Measurements from ENCODE around the gene CKAP2. TPM values are rescaled to one million over a fixed set of nuclear protein-coding genes. Genes with fewer than 3 reads are reported as not detected.

CKAP2 gene
- polyA plus RNA-seq, 2 of the 4 experiments (the other 2 are of a cell fraction), result 24.5 to 30.5 TPM

DNA sequence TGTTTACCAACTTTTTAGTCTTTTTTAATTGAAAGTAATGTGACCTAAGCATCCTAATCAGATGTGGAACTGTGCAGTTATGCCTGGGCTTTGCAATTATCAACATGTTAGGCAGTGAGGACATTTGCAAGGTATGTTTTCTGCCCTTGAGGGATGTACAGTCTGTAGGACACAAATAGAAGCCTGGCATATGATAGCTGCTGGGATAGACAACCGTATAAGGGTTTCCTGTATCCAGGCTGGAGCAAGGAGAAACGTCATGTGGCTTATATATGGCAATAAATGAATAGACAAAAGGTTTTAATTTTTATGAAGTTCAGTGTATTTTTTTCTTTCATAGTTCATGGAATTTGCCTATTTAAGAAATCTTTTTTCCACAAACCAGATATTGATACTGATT, 2.8 kb upstream of the CKAP2 start:
- POLR2A ChIA-PET, result no interaction called here
- peaks cover 37% of the 10 kb centered on the region; the same call in 2 of the 3 replicates for H3K4me1 ChIP-seq
- 60% methylated on average over 2 of the region's 2 CpGs for WGBS (ENCODE audit: missing lambda C conversion rate)
- FAIRE-seq (no peak), DNase-seq (ENCODE audit: low read depth in 1 of 2, low spot score in 1 of 2) (no peak), ATAC-seq (no peak)
- no peak overlapping the region for H3K27ac ChIP-seq
- CTCF ChIA-PET, result interaction anchor here (7.0 kb wide), 1 partner anchor 112 kb away, joined by 115 read pairs; no protein-coding TSS in a partner anchor
- H3K4me3 ChIP-seq, result no peak overlapping the region
- no peak overlapping the region for H3K4me2 ChIP-seq
- no peaks in the 10 kb centered on the region for H3K9me3 ChIP-seq
- no peak for TF ChIP-seq FOSL2 (IDR thresholded peaks at IDR 0.05)
- TF ChIP-seq FOSL2 (CRISPR knock-in tag; IDR thresholded peaks at IDR 0.05), result no peak
- TF ChIP-seq SREBF2 (IDR thresholded peaks at IDR 0.05), result no peak

DNA sequence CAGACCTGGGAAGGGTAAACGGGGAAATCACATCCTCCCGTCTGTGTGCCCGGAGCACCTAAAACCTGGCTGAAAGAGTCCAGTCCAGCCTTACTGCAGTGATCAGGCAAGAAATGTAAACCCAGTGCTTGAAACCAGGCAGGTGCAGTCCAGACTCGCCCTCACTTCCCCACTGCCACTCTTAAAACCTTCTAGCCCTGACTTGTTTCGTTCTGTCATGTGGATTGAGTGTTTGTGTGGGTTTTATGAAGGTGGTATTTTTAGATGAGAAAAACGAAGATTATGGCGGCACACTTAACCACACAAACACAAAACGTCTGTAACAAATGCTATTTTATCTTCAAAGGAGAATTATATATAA, 839 bp upstream of the CKAP2 start:
- Histone ChIP-seq H3K27ac (peak overlapping the region; percentile 91 to 93), H3K4me2 (peak overlapping the region; percentile 82), H3K4me3 (peak overlapping the region; percentile 96), H3K9me3 (no peaks in the 10 kb centered on the region), H3K4me1 (peaks cover 30% of the 10 kb centered on the region; the same call in 2 of the 3 replicates)
- TF ChIP-seq CHD2 (IDR thresholded peaks at IDR 0.05; ENCODE audit: low read length, partially characterized antibody) (no peak), HOXA7 (CRISPR knock-in tag; IDR thresholded peaks at IDR 0.05) (no peak), GATA3 (IDR thresholded peaks at IDR 0.05; ENCODE audit: borderline replicate concordance) (no peak), CHD4 (IDR thresholded peaks at IDR 0.05; ENCODE audit: borderline replicate concordance) (no peak), NFE2L2 (conservative IDR thresholded peaks at IDR 0.05; ENCODE audit: low read length) (no peak), ZFP36 (IDR thresholded peaks at IDR 0.05; ENCODE audit: borderline replicate concordance, partially characterized antibody) (no peak), RNF2 (IDR thresholded peaks at IDR 0.05; ENCODE audit: borderline replicate concordance, low read depth) (no peak), JUN (IDR thresholded peaks at IDR 0.05) (no peak), ZC3H11A (IDR thresholded peaks at IDR 0.05) (no peak)
- TF ChIP-seq, protein P1, sequence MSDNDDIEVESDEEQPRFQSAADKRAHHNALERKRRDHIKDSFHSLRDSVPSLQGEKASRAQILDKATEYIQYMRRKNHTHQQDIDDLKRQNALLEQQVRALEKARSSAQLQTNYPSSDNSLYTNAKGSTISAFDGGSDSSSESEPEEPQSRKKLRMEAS (IDR thresholded peaks at IDR 0.05), result no peak
- TF ChIP-seq, protein P2, sequence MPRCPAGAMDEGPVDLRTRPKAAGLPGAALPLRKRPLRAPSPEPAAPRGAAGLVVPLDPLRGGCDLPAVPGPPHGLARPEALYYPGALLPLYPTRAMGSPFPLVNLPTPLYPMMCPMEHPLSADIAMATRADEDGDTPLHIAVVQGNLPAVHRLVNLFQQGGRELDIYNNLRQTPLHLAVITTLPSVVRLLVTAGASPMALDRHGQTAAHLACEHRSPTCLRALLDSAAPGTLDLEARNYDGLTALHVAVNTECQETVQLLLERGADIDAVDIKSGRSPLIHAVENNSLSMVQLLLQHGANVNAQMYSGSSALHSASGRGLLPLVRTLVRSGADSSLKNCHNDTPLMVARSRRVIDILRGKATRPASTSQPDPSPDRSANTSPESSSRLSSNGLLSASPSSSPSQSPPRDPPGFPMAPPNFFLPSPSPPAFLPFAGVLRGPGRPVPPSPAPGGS (IDR thresholded peaks at IDR 0.05), result no peak
- FAIRE-seq, result no peak
- ATAC-seq, result no peak
- WGBS (ENCODE audit: missing lambda C conversion rate), result 2% methylated on average over 8 of the region's 8 CpGs
- DNase-seq (ENCODE audit: low read depth in 1 of 2, low spot score in 1 of 2), result peak in 1 of 2 experiments; percentile 4
- POLR2A ChIA-PET, result no interaction called here
- CTCF ChIA-PET, result no interaction called here

DNA sequence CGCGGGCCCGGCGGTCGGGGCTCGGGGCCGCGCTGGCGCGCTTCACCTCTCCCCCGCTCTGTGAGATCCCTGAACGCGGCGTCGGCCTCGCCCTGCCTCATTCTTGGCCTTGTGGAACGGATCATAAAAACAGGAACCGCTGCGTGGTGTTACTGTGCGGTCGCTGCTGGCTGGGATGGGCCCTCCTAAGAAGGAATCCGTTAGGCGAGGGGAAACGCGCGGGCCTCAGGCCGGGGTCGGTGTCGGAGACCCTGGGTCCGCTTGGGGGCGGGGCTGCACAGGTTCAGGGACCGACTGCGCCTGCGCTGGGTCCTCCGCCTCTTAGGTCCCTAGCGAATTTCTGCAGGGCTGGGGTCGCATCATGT, 381 bp downstream of the CKAP2 start:
- Histone ChIP-seq H3K4me3 (peak overlapping the region; percentile 96), H3K4me2 (peak overlapping the region; percentile 98), H3K4me1 (peaks cover 36% of the 10 kb centered on the region; the same call in 2 of the 3 replicates), H3K27ac (peak overlapping the region; percentile 91 to 93), H3K9me3 (no peaks in the 10 kb centered on the region)
- FAIRE-seq (no peak), ATAC-seq (peak; percentile 80 to 86), DNase-seq (ENCODE audit: low read depth in 1 of 2, low spot score in 1 of 2) (peak; percentile 53 to 75)
- CTCF ChIA-PET, result no interaction called here
- POLR2A ChIA-PET, result no interaction called here
- WGBS (ENCODE audit: missing lambda C conversion rate), result 1% methylated on average over 16 of the region's 37 CpGs
- TF ChIP-seq CBX2 (IDR thresholded peaks at IDR 0.05; ENCODE audit: borderline replicate concordance, low read depth), result no peak
- no peak for TF ChIP-seq CHD2 (IDR thresholded peaks at IDR 0.05; ENCODE audit: low read length, partially characterized antibody)
- no peak for TF ChIP-seq POLR2AphosphoS2 (conservative IDR thresholded peaks at IDR 0.05; ENCODE audit: low read length)
- no peak for TF ChIP-seq ZSCAN20 (CRISPR knock-in tag; IDR thresholded peaks at IDR 0.05)
- 0 out of 2 replicates have a peak, but pooled peaks have one; percentile 10 for TF ChIP-seq POLR2A (IDR thresholded peaks at IDR 0.05; ENCODE audit: low read length)
- TF ChIP-seq, protein P3, sequence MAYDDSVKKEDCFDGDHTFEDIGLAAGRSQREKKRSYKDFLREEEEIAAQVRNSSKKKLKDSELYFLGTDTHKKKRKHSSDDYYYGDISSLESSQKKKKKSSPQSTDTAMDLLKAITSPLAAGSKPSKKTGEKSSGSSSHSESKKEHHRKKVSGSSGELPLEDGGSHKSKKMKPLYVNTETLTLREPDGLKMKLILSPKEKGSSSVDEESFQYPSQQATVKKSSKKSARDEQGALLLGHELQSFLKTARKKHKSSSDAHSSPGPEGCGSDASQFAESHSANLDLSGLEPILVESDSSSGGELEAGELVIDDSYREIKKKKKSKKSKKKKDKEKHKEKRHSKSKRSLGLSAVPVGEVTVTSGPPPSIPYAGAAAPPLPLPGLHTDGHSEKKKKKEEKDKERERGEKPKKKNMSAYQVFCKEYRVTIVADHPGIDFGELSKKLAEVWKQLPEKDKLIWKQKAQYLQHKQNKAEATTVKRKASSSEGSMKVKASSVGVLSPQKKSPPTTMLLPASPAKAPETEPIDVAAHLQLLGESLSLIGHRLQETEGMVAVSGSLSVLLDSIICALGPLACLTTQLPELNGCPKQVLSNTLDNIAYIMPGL (CRISPR knock-in tag; IDR thresholded peaks at IDR 0.05; ENCODE audit: borderline replicate concordance), result 0 out of 2 replicates have a peak, but pooled peaks have one; percentile 30
- TF ChIP-seq PHF8 (IDR thresholded peaks at IDR 0.05; ENCODE audit: borderline replicate concordance, low read depth), result peak; percentile 61
